K562 (cell line): Measurements from ENCODE around the gene TDG. TPM values are rescaled to one million over a fixed set of nuclear protein-coding genes. Genes with fewer than 3 reads are reported as not detected.
A peak's percentile ranks its signal among the peaks of the same experiment; 100 is the strongest.

Experiments used
- ATF1 ChIP-seq, 2 experiments: fragments of 450-650 bp in 1 of 2; IDR thresholded peaks; 2 replicates each; pipeline ENCODE4 v1.6.1; 2016; ENCODE audit warnings: missing compliant biosample characterization in 1 of 2, missing genetic modification characterization in 1 of 2
- FOS ChIP-seq: IDR thresholded peaks from 3 replicates; pipeline ENCODE4 v1.6.1; 2011; ENCODE audit not compliant: insufficient read length; ENCODE audit errors: extremely low read depth
- IRF9 ChIP-seq: fragments of 450-650 bp; IDR thresholded peaks from 2 replicates; pipeline ENCODE4 v1.6.1; 2016; ENCODE audit warnings: missing biosample characterization, missing genetic modification characterization
- MBD2 ChIP-seq: sonication (generic); IDR thresholded peaks from 2 replicates; pipeline ENCODE4 v1.6.1; 2016; ENCODE audit warnings: low read depth, borderline replicate concordance
- NFIX ChIP-seq: fragments of 250-450 bp; sonication (Bioruptor Pico); IDR thresholded peaks from 2 replicates; pipeline ENCODE4 v1.4.0; 2020; ENCODE audit warnings: low read depth, mild to moderate bottlenecking, moderate library complexity
- PKNOX1 ChIP-seq: fragments of 450-650 bp; IDR thresholded peaks from 2 replicates; pipeline ENCODE4 v1.6.1; 2016
- REST ChIP-seq, 2 experiments: fragments of 450-650 bp; formaldehyde crosslinking in 1 of 2; IDR thresholded peaks; 2 replicates each; pipeline versions ENCODE4 v1.4.0 to v1.6.1; 2014 to 2020; ENCODE audit warnings: mild to moderate bottlenecking in 2 of 2, borderline replicate concordance in 1 of 2, low read depth in 1 of 2
- SOX6 ChIP-seq: fragments of 450-650 bp; IDR thresholded peaks from 2 replicates; pipeline ENCODE4 v1.6.1; 2014; ENCODE audit warnings: mild to moderate bottlenecking
- TAF1 ChIP-seq: IDR thresholded peaks from 2 replicates; pipeline ENCODE4 v1.6.1; 2011; ENCODE audit warnings: mild to moderate bottlenecking, low read length, moderate library complexity; ENCODE audit not compliant: insufficient read depth, control insufficient read depth, severe bottlenecking; ENCODE audit errors: extremely low read depth
- TCF15 ChIP-seq: fragments of 250-450 bp; sonication (Bioruptor Pico); IDR thresholded peaks from 2 replicates; pipeline ENCODE4 v1.8.0; 2022; ENCODE audit warnings: moderate library complexity, mild to moderate bottlenecking, inconsistent platforms
- TEAD1 ChIP-seq, 2 experiments: fragments of 450-650 bp in 1 of 2; sonication (generic) in 1 of 2; formaldehyde crosslinking; IDR thresholded peaks; 2 replicates each; pipeline versions ENCODE4 v1.4.0 to v1.8.0; 2020 to 2022; ENCODE audit warnings: mild to moderate bottlenecking in 2 of 2, missing genetic modification reagents in 1 of 2
- ZNF197 ChIP-seq: fragments of 200-800 bp; sonication (Bioruptor generic); IDR thresholded peaks from 2 replicates; pipeline ENCODE4 v1.6.1; 2016; ENCODE audit warnings: low read depth, missing genetic modification characterization, missing compliant biosample characterization
- ZNF347 ChIP-seq: fragments of 450-650 bp; formaldehyde crosslinking; IDR thresholded peaks from 2 replicates; pipeline ENCODE4 v1.4.0; 2020; ENCODE audit warnings: low read depth, mild to moderate bottlenecking, moderate library complexity
- polyA plus RNA-seq, 8 experiments: library from polyadenylated mRNA; depleted of rRNA in 4 of 8; stranded (reverse) in 5 of 8; unstranded in 3 of 8; fragments of >200 nt; fragmentation: Nextera tagmentation in 2 of 8; fragmentation: Illumina TruSeq in 1 of 8; extraction: Ambion mirVana in 2 of 8; extraction: Trizol in 1 of 8; gene quantifications; 2 replicates each; pipeline versions ENCODE4 v1.2.1 to v1.2.3, GENCODE V29; 2011 to 2014; ENCODE audit warnings: inconsistent platforms in 1 of 8, missing spikeins in 1 of 8
- total RNA-seq, 7 experiments: library from RNA; depleted of rRNA in 6 of 7; stranded (reverse); fragments of >200 nt in 6 of 7; fragmentation: Illumina TruSeq in 2 of 7; extraction: Trizol in 2 of 7; gene quantifications; 2 replicates each; pipeline versions ENCODE4 v1.2.1 to v1.2.3, GENCODE V29; 2011 to 2021; ENCODE audit warnings: low replicate concordance in 1 of 7

Gene TDG
- total and polyA plus RNA-seq, 9 of the 15 experiments (the other 6 are each of a cell fraction or from before 2014, with no cell fraction given), result 37.6 to 77.2 (median 64.0) TPM

GRCh38 chr12:103930034-103930786 lies 35.5 kb upstream of the TDG start, which contains the start of gene HSP90B1 (continued):
- peak; percentile 98 for TF ChIP-seq MBD2
- no peak for TF ChIP-seq SOX6
- no peak for TF ChIP-seq IRF9
- peak; percentile 76 for TF ChIP-seq PKNOX1
- no peak; the same call in 1 of the 2 replicates for TF ChIP-seq ZNF197 (CRISPR knock-in tag)
- peak in 1 of 2 experiments; percentile 80; a peak in 2 of 4 replicates for TF ChIP-seq TEAD1 (CRISPR knock-in tag; IDR thresholded peaks at IDR 0.05)
- TF ChIP-seq NFIX (CRISPR knock-in tag), result no peak
- TF ChIP-seq REST (IDR thresholded peaks at IDR 0.05; ENCODE audit: borderline replicate concordance), result no peak
- peak; percentile 71; the same call in 1 of the 2 replicates for TF ChIP-seq REST (CRISPR knock-in tag; IDR thresholded peaks at IDR 0.05; ENCODE audit: low read depth)
- TF ChIP-seq ZNF347, result no peak
- peak; percentile 13; the same call in 1 of the 2 replicates for TF ChIP-seq ATF1 (CRISPR knock-in tag; IDR thresholded peaks at IDR 0.05)
- peak; percentile 96 for TF ChIP-seq ATF1 (tag; IDR thresholded peaks at IDR 0.05)
- TF ChIP-seq TAF1, result peak; percentile 90
- TF ChIP-seq TCF15 (CRISPR knock-in tag), result no peak
- TF ChIP-seq FOS, result peak; percentile 94
